SK-N-SH (cell line): ENCODE measurements around the gene MRPL12. TPM values are rescaled to one million over a fixed set of nuclear protein-coding genes. Genes with fewer than 3 reads are reported as not detected.

Experiments
- CTCF ChIA-PET: fragments of 300-600, 350-600 bp; formaldehyde crosslinking; extraction: SDS; loops from one replicate; lab custom pipeline; 2021; lab: Yijun Ruan, JAX
- POLR2A ChIA-PET: fragments of 350-600 bp; sonication (Branson Sonifier 250); formaldehyde crosslinking; extraction: SDS; loops from one replicate; lab custom pipeline; 2020; ENCODE audit warnings: antibody characterized with exemption, inconsistent platforms; lab: Yijun Ruan, JAX
- DNase-seq: peaks from one replicate; pipeline ENCODE4 v3.0.0; 2012
- H2AFZ ChIP-seq: fragments of 200-600 bp; sonication (generic); 2 replicates; pipeline ENCODE4 v1.8.1; 2016; ENCODE audit warnings: antibody characterized with exemption, mild to moderate bottlenecking, low read depth
- H3F3A ChIP-seq: fragments of 200-600 bp; sonication (generic); replicated peaks from 2 replicates; pipeline ENCODE3; 2016; ENCODE audit warnings: antibody characterized with exemption, mild to moderate bottlenecking; ENCODE audit not compliant: insufficient read depth
- H3K27ac ChIP-seq, 2 experiments: fragments of 200-500 bp in 1 of 2; fragments of 200-600 bp in 1 of 2; sonication (Bioruptor generic) in 1 of 2; sonication (generic), shearing (Covaris generic) in 1 of 2; 2 replicates each; pipeline versions ENCODE4 v1.5.1 to v1.6.1; 2014 to 2016; ENCODE audit warnings: low read depth in 2 of 2, inconsistent platforms in 1 of 2, low read length in 1 of 2, mild to moderate bottlenecking in 1 of 2, mixed read lengths in 1 of 2
- H3K27me3 ChIP-seq: fragments of 200-600 bp; sonication (generic), shearing (Covaris generic); 2 replicates; pipeline ENCODE4 v1.6.1; 2016; ENCODE audit warnings: mixed run types; ENCODE audit not compliant: insufficient read depth
- H3K36me3 ChIP-seq, 2 experiments: fragments of 200-500 bp in 1 of 2; fragments of 200-600 bp in 1 of 2; sonication (Bioruptor generic) in 1 of 2; sonication (generic) in 1 of 2; replicated peaks in 1 of 2; 2 replicates each; pipeline versions ENCODE3 to v1.5.1; 2014 to 2016; ENCODE audit warnings: low read length in 1 of 2, mild to moderate bottlenecking in 1 of 2; ENCODE audit not compliant: insufficient read depth in 2 of 2, control insufficient read depth in 1 of 2
- H3K4me1 ChIP-seq, 2 experiments: fragments of 200-500 bp in 1 of 2; fragments of 200-600 bp in 1 of 2; sonication (Bioruptor generic) in 1 of 2; sonication (generic), shearing (Covaris generic) in 1 of 2; 2 replicates each; pipeline versions ENCODE4 v1.5.1 to v1.6.1; 2014 to 2016; ENCODE audit warnings: low read depth in 1 of 2, low read length in 1 of 2, mixed run types in 1 of 2; ENCODE audit not compliant: insufficient read depth in 2 of 2, control insufficient read depth in 1 of 2
- H3K4me2 ChIP-seq: fragments of 200-600 bp; sonication (generic), shearing (Covaris generic); 2 replicates; pipeline ENCODE4 v1.6.1; 2017; ENCODE audit warnings: mixed run types
- H3K4me3 ChIP-seq, 2 experiments: fragments of 200-500 bp in 1 of 2; fragments of 200-600 bp in 1 of 2; sonication (Bioruptor generic) in 1 of 2; sonication (generic), shearing (Covaris generic) in 1 of 2; 2 replicates each; pipeline versions ENCODE4 v1.5.1 to v1.8.1; 2014 to 2016; ENCODE audit warnings: low read depth in 2 of 2, inconsistent platforms in 1 of 2, low read length in 1 of 2, mild to moderate bottlenecking in 1 of 2, mixed read lengths in 1 of 2, moderate library complexity in 1 of 2
- H3K79me2 ChIP-seq: fragments of 200-600 bp; sonication (generic); 2 replicates; pipeline ENCODE4 v1.8.1; 2017; ENCODE audit warnings: mild to moderate bottlenecking; ENCODE audit not compliant: insufficient read depth
- H3K9ac ChIP-seq: fragments of 200-600 bp; sonication (generic); 2 replicates; pipeline ENCODE4 v1.6.1; 2017; ENCODE audit warnings: mixed run types
- H3K9me2 ChIP-seq: fragments of 200-600 bp; sonication (generic); 2 replicates; pipeline ENCODE4 v1.6.1; 2017; ENCODE audit warnings: mixed run types
- H3K9me3 ChIP-seq: fragments of 200-600 bp; sonication (generic); 2 replicates; pipeline ENCODE4 v1.6.1; 2017; ENCODE audit warnings: mixed run types, mild to moderate bottlenecking, moderate library complexity
- H4K20me1 ChIP-seq: fragments of 200-600 bp; sonication (generic); 2 replicates; pipeline ENCODE4 v1.6.1; 2017; ENCODE audit warnings: mild to moderate bottlenecking, mixed run types; ENCODE audit not compliant: insufficient read depth
- CTCF ChIP-seq: fragments of 200-600 bp; sonication (generic); IDR thresholded peaks from 2 replicates; pipeline ENCODE4 v1.6.1; 2017; ENCODE audit warnings: antibody characterized with exemption, mild to moderate bottlenecking, moderate library complexity
- ELF1 ChIP-seq: IDR thresholded peaks from 2 replicates; pipeline ENCODE4 v1.4.0; 2012
- EZH2phosphoT487 ChIP-seq: fragments of 200-600 bp; sonication (generic); IDR thresholded peaks from 2 replicates; pipeline ENCODE4 v1.6.1; 2017; ENCODE audit warnings: low read depth, mixed run types, mild to moderate bottlenecking, antibody characterized with exemption, moderate library complexity, borderline replicate concordance
- GATA2 ChIP-seq: sonication (generic); formaldehyde crosslinking; IDR thresholded peaks from 2 replicates; pipeline ENCODE4 v1.5.0; 2020; ENCODE audit warnings: mild to moderate bottlenecking, missing genetic modification reagents
- MEF2A ChIP-seq: IDR thresholded peaks from 2 replicates; pipeline ENCODE4 v1.4.0; 2012; ENCODE audit warnings: low read depth, borderline replicate concordance
- MXI1 ChIP-seq: IDR thresholded peaks from 2 replicates; pipeline ENCODE4 v1.6.1; 2012; ENCODE audit warnings: mild to moderate bottlenecking, low read depth, low read length, improper control_type of control experiment
- POLR2AphosphoS5 ChIP-seq: IDR thresholded peaks from 2 replicates; pipeline ENCODE4 v1.6.1; 2012; ENCODE audit warnings: low read depth, low read length
- RAD21 ChIP-seq: IDR thresholded peaks from 2 replicates; pipeline ENCODE4 v1.6.1; 2012; ENCODE audit warnings: mild to moderate bottlenecking, low read length
- RCOR1 ChIP-seq: fragments of 150-350 bp; IDR thresholded peaks from 2 replicates; pipeline ENCODE4 v1.6.1; 2017; ENCODE audit warnings: antibody characterized with exemption, low read length
- REST ChIP-seq: IDR thresholded peaks from 2 replicates; pipeline ENCODE4 v1.6.1; 2012; ENCODE audit warnings: mild to moderate bottlenecking, low read depth, low read length, moderate library complexity
- RXRA ChIP-seq: IDR thresholded peaks from 2 replicates; pipeline ENCODE4 v1.4.0; 2012; ENCODE audit warnings: low read depth, mild to moderate bottlenecking, borderline replicate concordance
- TCF12 ChIP-seq: IDR thresholded peaks from 2 replicates; pipeline ENCODE4 v1.4.0; 2012
- WGBS: methylation state at CpG from one replicate; pipeline ENCODE4 v1.1.6; 2017; ENCODE audit warnings: low lambda C conversion rate; 5-methylcytosine and 5-hydroxymethylcytosine counted together
- polyA plus RNA-seq, 3 experiments: library from polyadenylated mRNA; depleted of rRNA; stranded (reverse); fragments of >200 nt; gene quantifications; 2 replicates each; pipeline ENCODE4 v1.2.3, GENCODE V29; 2012
- TF ChIP-seq, protein P1 (sequence below): IDR thresholded peaks from 2 replicates; pipeline ENCODE4 v1.4.0; 2012; ENCODE audit warnings: low read depth, borderline replicate concordance
- TF ChIP-seq, protein P2 (sequence below): IDR thresholded peaks from 2 replicates; pipeline ENCODE4; 2012
- TF ChIP-seq, protein P3 (sequence below): fragments of 150-350 bp; IDR thresholded peaks from 2 replicates; pipeline ENCODE4 v1.6.1; 2016; ENCODE audit warnings: mild to moderate bottlenecking, low read depth, low read length

Gene MRPL12
- polyA plus RNA-seq, 1 of the 3 experiments (the other 2 are of a cell fraction), result 322 TPM

DNA sequence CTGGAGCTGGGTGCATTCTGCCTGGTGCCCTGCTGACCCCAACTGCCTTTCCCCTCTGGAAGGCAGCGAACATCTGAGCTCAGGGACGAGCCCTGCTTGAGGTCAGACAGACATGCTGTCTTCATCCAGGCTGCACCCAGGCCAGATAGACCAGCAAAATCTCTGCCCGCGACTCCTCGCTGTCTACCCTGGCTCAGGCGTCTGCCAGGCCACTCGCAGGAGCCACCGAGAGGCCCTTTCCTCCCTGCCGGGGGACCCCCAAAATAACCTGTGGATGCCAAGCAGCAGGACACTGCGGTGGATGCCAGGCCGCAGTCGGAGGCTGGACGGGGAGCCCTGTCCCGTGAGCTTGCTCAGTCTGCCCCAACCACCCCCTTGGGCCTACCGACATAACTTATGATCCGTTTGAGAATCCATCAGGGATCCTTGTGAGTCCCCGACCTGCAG is 5.6 kb downstream of the MRPL12 start:
- H3K9ac ChIP-seq, result no peak overlapping the region
- H4K20me1 ChIP-seq, result no peaks in the 10 kb centered on the region
- H3K27me3 ChIP-seq, result no peaks in the 10 kb centered on the region
- H3K27ac ChIP-seq, result no peak overlapping the region
- no peak for DNase-seq
- TF ChIP-seq POLR2AphosphoS5 (peak; percentile 11; the same call in 1 of the 2 replicates), RXRA (no peak)
- H3K4me2 ChIP-seq, result no peak overlapping the region
- H3F3A ChIP-seq, result peaks cover 43% of the 10 kb centered on the region
- POLR2A ChIA-PET, result interaction anchor here (1.0 to 3.0 kb wide), 2 partner anchors 13 to 158 kb away, joined by 3 to 9 read pairs; no protein-coding TSS in a partner anchor
- peaks cover 39% of the 10 kb centered on the region for H3K79me2 ChIP-seq
- peaks cover 28 to 38% of the 10 kb centered on the region in 2 experiments for H3K36me3 ChIP-seq
- H3K4me3 ChIP-seq, result no peak overlapping the region
- H3K9me2 ChIP-seq, result no peaks in the 10 kb centered on the region
- CTCF ChIA-PET, result interaction anchor here (1.3 to 2.6 kb wide), 5 partner anchors 15 to 160 kb away, joined by 3 to 10 read pairs (median 4); no protein-coding TSS in a partner anchor
- WGBS, result 94% methylated on average over 17 of the region's 17 CpGs
- no peak overlapping the region for H2AFZ ChIP-seq
- peaks cover 19 to 32% of the 10 kb centered on the region in 2 experiments for H3K4me1 ChIP-seq
- H3K9me3 ChIP-seq, result no peaks in the 10 kb centered on the region

- H3K9ac ChIP-seq, result peak overlapping the region; percentile 69; the same call in 1 of the 2 replicates
- no peaks in the 10 kb centered on the region for H3K9me3 ChIP-seq
- DNase-seq, result no peak
- no peaks in the 10 kb centered on the region for H4K20me1 ChIP-seq
- H3K36me3 ChIP-seq, result peaks cover 16 to 29% of the 10 kb centered on the region in 2 experiments
- H3K79me2 ChIP-seq, result peaks cover 31% of the 10 kb centered on the region; the same call in 1 of the 2 replicates
- no peaks in the 10 kb centered on the region for H3K27me3 ChIP-seq
- peaks cover 34% of the 10 kb centered on the region for H3F3A ChIP-seq
- ChIA-PET POLR2A (interaction anchor here (0.5 to 1.2 kb wide), 5 partner anchors 8 to 45 kb away, joined by 3 to 9 read pairs (median 3); partner anchors contain the start of genes ARL16, CCDC137, HGS and MRPL12), CTCF (interaction anchor here (0.6 to 2.6 kb wide), 7 partner anchors 25 to 458 kb away, joined by 3 to 12 read pairs (median 4); partner anchors contain the start of genes ARL16 and HGS)
- H3K4me2 ChIP-seq, result peak overlapping the region; percentile 89
- WGBS, result 68% methylated on average over 26 of the region's 29 CpGs
- no peak overlapping the region for H2AFZ ChIP-seq
- H3K9me2 ChIP-seq, result no peaks in the 10 kb centered on the region
- H3K27ac ChIP-seq, result peak overlapping the region; percentile 36 to 83; a peak in 2 of 4 replicates
- H3K4me1 ChIP-seq, result peaks cover 22 to 33% of the 10 kb centered on the region in 2 experiments; a peak in 3 of 4 replicates
- H3K4me3 ChIP-seq, result peak overlapping the region; percentile 73 to 80; a peak in 1 of 4 replicates
- TF ChIP-seq GATA2 (no peak), MEF2A (no peak), RCOR1 (no peak), TCF12 (no peak), ELF1 (no peak), REST (no peak), MXI1 (no peak), EZH2phosphoT487 (no peak), RAD21 (no peak), CTCF (no peak)
- TF ChIP-seq, protein P1, sequence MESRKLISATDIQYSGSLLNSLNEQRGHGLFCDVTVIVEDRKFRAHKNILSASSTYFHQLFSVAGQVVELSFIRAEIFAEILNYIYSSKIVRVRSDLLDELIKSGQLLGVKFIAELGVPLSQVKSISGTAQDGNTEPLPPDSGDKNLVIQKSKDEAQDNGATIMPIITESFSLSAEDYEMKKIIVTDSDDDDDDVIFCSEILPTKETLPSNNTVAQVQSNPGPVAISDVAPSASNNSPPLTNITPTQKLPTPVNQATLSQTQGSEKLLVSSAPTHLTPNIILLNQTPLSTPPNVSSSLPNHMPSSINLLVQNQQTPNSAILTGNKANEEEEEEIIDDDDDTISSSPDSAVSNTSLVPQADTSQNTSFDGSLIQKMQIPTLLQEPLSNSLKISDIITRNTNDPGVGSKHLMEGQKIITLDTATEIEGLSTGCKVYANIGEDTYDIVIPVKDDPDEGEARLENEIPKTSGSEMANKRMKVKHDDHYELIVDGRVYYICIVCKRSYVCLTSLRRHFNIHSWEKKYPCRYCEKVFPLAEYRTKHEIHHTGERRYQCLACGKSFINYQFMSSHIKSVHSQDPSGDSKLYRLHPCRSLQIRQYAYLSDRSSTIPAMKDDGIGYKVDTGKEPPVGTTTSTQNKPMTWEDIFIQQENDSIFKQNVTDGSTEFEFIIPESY, result no peak
- TF ChIP-seq, protein P2, sequence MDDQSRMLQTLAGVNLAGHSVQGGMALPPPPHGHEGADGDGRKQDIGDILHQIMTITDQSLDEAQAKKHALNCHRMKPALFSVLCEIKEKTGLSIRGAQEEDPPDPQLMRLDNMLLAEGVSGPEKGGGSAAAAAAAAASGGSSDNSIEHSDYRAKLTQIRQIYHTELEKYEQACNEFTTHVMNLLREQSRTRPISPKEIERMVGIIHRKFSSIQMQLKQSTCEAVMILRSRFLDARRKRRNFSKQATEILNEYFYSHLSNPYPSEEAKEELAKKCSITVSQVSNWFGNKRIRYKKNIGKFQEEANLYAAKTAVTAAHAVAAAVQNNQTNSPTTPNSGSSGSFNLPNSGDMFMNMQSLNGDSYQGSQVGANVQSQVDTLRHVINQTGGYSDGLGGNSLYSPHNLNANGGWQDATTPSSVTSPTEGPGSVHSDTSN, result no peak
- TF ChIP-seq, protein P3, sequence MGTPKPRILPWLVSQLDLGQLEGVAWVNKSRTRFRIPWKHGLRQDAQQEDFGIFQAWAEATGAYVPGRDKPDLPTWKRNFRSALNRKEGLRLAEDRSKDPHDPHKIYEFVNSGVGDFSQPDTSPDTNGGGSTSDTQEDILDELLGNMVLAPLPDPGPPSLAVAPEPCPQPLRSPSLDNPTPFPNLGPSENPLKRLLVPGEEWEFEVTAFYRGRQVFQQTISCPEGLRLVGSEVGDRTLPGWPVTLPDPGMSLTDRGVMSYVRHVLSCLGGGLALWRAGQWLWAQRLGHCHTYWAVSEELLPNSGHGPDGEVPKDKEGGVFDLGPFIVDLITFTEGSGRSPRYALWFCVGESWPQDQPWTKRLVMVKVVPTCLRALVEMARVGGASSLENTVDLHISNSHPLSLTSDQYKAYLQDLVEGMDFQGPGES, result no peak
These were observed 7.5 kb downstream of the MRPL12 start for GRCh38 chr17:81710514-81711308.
